AML-193 (cell line): ENCODE results near the gene KIAA1586.

Experiments used
- DNase-seq, 2 experiments: peaks; one replicate each; lab custom pipeline; 2025; lab: John Stamatoyannopoulos, UW

The KIAA1586 gene

DNA sequence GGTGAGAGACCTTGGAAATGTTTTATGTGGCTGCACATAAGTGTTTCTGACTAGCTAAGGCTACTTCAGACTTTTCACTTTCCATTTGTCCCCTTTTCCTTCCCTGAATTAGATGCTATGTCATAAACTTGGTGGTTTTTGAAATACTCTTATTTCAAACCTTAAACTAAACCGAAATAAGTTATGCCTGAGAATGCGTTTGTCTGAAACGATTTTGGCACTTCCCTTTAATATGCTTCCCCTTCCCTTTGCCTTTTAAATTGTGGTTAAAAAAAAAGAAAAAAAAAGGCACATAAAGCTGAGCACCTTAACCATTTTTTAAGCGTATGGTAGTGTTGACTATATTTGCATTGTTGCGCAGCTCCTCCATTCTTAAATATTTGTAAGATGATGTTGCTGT lies 57.8 kb downstream of the KIAA1586 start:
- peak; percentile 52 to 65 for DNase-seq
